ENCODE results near the gene LYRM4.

Gene LYRM4

DNA sequence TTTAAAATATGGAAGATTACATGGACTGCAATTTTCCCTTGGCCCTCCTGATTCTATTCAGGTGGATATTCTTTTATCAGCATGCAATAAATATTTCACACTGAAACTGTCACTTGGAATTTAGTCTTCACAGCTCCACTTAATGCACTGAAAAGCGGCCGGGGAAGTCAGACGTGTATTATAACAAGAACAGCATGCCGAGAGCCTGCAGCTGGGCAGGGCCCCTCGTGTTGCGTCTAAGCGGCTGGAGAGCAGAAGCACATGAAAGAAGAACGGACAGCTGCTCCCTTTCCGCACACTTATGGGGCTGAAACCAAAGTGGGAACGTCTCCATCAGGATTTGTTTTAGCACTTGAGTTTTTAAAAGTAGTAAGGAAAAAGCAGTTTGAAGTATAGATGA, 57.2 kb downstream of the LYRM4 start:
- DNase-seq: no peak

DNA sequence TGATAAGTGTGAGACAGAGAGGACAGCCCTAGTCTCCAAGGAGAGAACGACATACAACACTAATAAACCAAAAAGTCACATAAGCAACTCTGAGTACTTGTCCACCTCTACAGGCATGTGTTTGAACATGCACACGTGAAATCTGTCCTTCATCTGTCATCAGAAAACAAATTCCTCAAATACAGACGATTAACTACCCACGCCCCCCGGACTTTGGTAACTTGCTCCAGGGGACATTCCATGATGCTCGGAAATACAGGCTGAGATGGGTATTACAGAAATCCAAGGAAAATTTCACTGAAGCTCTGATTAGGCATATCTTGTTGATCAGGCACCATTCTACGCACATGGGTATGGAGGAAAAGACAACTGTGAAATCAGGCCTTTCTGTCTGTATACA, 57.8 kb downstream of the LYRM4 start:
- no peak for DNase-seq

DNA sequence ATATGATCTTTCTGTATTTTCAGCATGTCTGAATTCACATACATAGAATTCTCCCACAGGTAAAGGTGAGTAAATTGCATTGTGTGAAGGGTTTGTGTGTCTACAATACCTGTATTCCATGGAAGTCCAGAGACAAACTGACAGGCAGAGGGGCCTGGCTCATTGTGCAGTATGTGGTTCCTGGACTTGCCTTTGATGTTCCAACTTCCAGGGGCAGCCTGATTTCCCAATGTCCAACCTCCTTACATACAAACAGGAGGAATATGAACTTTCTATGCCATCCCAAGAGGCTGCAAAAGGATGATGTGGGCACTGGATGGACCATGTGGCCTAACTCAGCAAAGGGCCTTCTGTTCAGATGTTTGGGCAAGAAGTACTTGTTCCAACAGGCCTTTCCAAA, 58.5 kb downstream of the LYRM4 start:
- DNase-seq: no peak

DNA sequence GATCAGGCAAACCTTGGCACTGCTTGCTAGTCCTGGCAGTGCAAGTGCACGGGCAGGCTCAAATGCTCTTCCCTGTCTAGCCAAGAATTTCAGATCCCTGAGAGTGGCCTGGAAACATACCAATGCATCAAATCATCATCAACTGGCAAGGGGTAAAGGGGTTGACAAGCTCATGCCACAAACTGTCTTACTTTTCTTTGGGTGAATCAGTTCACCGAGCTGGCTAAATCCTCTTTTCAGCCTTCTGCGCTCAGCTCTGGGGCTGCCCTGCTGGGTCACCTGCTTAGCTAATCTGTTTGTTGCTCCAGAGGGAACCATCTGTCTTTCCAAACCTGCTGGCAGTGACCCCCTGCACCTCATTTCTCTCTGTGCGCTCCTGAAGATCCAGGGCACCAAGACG, 59.5 kb downstream of the LYRM4 start:
- DNase-seq: no peak

DNA sequence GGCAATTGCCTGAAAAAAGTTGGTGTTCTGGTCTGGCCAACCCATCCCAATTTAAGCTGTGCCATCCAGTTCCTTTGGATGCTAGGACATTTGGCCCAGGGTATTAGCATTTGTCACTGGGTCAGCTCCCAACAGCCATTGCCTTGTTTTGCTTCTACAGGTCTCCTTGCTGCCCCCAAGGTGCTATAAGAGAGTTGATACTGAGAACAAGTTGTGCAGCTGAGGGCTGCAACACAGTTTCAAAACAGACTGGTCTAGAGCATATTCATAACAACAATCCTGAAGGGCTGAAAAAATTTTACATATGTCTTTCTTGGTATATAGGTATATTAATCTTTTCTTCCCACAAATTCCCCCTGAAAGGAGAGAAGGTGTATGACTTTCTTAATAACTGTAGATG, 61.0 kb downstream of the LYRM4 start:
- DNase-seq: no peak

DNA sequence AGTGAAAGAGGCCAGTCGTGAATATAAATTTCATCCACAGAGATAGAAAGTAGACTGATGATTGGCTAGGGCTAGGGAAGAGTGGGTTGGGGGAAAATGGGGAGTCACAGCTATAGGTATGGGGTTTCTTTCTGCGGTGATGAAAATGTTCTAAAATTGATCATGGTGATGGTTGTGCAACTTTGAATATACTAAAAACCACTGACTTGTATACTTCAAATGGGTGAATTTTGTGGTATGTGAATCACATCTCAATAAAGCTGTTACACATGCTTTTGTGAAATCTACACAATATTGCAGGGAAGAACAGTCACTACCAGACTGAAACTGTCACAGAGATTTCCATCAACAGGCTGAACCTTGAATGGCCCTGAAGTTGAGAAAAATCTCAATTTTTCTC, 61.5 kb downstream of the LYRM4 start:
- DNase-seq: no peak

DNA sequence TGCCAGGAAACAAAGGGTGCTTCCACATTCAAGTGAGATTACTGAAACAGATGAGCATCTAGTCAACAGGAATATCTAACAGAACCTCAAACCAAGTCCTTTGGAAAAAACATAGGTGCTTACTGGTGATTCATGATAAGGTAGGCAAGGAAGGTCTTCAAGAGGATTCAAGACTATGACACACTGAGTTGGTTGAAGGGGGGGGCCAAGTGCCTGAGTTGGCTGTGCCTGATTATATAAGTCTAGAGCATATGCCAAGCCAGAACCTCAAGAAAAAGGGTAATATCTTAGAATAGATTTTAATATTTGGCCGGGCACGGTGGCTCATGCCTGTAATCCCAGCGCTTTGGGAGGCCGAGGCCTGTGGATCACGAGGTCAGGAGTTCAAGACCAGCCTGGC, 63.7 kb downstream of the LYRM4 start:
- DNase-seq: no peak

DNA sequence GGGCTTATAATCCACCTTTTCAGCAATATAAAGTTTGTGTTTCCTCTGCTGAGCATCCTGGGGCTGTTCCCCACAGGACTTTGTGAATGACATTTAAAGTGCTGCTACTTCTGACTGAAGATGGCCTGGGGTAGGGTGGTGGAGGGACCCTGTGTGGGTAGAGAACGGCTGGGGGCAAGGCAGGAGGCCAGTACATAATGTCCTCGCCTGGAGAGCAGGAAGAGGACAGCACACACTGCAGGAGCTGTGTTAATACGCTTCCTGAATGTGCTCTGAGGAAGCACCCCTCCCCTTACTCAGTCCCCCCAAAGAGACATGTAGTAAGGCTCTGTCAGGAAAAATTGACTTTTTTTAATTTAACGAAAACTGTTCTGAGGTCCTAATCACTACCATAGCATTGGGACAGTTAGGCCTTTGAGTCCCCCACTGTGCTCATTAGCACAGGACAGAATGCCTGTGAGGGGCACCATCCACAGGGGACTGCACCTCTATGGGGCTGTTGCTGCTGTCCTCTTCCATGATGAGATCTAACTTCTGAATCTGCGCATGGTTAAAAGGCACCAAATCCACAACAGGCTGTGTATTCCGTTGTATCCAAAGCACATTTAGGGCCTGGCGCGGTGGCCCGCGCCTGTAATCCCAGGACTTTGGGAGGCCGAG, 68.5 kb downstream of the LYRM4 start:
- DNase-seq: no peak

DNA sequence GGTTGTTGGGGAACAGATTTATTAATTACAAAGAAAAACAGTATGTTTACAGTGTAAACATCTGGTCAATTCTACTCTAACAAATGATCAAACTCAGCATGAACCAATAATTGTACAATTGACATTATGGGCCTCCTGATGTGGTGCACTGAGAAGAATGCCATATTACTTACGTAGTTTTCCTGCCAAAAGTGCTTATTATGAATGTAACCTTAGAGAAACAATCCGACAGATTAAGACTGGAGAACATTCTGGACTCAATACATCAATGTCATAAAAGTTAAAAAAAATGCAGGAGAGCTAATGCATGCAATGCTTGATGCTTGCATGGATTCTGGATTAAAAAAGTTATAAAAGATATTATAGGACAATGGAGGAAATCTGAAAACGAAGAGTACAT, 69.0 kb downstream of the LYRM4 start:
- no peak for DNase-seq

DNA sequence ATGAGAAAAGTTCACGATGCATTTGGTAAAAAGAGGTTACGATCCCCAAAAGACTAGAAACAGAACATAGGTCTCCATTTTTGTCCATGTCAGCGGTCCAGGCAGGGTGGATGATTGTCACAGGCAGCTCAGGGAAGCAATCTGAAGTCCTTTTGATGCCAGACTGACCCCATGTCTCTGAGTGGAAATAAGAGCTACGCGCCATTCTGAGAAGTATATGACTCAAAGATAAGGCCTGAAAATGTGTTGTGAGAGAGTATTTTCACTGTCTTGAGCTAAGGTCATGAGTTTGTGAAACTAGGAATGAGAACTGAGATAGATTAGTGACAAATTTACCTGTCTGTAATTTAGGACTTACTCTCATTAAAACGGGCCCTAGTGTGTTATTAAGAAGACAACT, 69.5 kb downstream of the LYRM4 start:
- DNase-seq: no peak

DNA sequence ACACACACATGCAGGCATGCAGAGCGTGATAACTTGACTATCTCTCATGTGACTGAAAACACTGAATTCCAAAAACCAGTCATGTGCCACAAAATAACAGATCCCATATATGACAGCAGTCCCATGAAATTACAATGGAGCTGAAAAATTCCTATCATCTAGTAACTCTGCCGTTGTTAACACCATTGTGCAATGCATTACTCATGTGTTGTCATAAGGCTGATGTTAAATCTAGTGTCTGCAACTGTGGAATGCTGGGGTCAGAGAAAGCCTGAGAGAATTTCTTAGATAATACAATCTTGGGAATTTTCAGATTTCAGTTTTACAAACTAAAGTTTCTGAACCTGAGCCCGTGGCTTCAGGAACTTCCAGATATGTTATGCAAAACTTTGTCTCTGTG, 70.2 kb downstream of the LYRM4 start:
- no peak for DNase-seq

DNA sequence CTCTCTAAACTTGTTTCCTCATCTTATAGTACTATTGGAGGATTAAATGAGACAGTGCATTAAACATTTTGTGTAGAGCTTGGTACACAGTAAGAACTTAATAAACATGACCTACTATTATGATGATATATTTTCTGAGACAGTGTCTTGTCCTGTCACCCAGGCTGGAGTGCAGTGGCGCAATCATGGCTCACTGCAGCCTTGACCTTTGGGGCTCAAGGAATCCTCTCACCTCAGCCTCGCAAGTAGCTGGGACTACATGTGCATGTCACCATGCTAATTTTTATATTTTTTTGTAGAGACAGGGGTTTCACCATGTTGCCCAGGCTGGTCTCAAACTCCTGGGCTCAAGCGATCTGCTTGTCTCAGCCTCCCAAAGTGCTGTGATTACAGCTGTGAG, 72.1 kb downstream of the LYRM4 start:
- no peak for DNase-seq

DNA sequence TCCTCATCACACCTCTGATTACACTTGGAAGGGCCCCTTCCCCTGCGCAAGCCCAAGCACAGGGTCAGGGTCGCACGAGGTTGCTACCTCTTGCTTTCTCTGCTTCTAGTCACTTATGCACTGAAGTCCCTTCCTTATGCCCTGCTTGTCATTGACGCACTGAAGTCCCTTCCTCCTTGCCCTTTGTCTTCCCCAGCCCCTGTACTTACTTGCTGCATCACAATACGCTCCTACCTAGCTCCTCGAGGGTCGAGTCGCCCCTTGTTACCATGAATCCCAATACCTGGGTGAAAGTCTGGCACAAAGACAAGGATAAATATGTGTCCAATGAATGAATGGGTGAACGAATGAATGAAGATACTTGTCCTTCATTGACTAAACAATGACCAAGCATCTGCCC, 75.9 kb downstream of the LYRM4 start:
- no peak for DNase-seq

DNA sequence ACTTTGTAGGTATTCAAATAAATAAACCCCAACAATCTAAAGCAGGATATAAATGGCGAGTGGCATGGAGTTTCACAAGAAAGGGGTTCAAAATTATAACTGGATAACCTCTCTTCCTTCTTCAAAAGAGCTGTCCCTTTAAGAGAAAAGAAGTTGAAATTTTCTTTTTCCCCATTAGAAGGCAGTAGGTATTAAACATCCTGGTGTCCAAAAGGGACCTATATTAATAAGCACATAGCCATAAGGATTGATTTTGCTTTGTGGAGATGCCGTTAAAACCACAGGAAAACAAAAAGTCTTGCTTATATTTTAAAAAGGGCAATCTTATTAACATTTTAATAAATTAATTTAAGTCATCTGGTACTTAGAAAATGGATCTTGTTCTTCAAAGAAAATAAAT, 76.5 kb downstream of the LYRM4 start:
- no peak for DNase-seq

DNA sequence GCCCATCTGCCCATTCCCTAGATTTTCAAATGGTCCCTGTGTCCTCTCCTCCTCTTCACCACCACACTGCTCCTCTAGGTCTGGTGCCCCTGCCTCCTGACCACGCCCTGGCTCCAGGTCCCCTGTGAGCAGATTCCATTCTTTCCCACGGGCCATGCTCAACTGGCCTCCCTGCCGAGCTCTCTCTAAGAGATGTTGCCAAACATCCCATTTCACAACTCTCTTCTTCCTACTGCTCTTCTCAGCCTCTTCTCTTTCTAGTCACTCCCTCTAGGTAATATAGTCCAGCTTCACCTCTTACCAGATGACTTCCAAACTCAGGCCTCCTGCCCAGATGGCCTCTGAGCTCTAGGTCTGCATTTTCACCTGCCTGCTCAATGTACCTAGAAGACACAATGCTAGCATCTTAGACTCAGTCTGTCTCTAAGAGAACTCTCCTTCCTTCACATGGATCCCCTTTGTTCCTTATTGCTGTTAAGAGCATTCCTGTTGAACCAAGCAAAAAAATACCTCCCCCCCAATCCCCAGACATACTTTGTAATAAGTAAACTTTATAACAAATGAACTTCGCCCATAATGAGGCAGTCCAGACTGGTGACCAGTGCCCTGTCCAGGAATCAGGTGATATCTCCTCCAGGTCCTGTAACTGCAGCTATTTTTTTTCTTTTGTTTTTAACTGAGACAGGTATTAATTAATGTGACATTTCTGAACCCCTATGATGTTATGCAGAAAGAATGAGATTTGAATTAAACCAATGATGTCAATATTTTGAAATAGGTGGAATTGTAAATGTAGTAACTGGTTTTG, 79.0 kb downstream of the LYRM4 start:
- DNase-seq: no peak

DNA sequence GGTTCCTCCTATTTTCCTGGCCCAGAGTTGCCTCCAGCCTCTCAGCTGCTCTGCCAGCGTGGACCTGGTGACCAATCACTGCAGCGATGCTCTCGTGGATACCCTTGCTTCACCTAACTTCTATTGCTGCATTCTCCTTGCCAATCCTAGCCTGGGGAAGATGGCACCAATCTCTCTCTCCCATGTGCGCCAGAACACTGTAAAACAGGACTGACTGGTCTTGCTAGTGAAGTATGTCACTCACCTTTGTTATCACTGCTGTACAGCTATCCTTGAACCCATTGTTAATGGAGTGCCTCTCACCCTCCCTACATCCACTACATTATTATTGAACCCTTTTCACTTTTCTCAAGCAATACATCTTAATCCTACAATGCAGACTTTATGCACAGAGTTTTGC, 80.1 kb downstream of the LYRM4 start:
- no peak for DNase-seq

DNA sequence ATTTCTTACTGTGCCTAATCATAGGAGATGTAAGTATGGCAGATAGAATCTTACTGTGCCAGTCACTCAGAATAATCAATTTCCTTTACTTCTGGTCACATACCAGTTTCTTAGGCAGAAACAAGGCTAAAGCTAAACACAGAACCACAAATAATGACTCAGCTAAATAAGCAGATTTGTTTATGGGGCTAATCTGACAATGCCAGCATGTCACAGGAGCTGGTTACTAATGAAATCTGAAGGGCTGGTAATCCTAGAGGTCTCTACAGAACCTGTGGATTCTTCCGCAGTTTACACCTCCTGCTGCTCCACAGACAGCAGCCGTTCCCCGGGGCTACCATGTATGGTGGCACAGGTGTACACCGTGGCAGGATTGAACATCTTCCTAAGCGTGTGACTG, 80.8 kb downstream of the LYRM4 start:
- no peak for DNase-seq

DNA sequence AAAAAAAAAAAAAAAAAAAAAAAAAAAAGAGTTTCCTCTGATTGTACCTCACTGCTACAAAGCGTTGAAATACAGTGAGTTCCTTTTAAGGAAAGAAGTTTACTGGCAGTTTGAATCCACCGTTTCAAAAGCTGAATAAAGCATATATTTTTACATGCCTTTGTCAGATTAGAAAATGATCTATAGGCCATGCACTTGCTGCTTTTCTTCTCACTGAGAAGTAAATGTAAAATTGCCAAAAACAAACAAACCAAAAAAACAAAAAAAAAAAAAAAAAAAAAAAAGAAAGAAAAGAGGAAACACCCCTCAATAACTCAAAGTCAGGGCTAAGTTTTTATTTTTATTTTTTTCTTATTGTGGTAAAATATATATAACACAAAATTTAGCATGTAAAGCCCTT, 81.9 kb downstream of the LYRM4 start:
- no peak for DNase-seq

DNA sequence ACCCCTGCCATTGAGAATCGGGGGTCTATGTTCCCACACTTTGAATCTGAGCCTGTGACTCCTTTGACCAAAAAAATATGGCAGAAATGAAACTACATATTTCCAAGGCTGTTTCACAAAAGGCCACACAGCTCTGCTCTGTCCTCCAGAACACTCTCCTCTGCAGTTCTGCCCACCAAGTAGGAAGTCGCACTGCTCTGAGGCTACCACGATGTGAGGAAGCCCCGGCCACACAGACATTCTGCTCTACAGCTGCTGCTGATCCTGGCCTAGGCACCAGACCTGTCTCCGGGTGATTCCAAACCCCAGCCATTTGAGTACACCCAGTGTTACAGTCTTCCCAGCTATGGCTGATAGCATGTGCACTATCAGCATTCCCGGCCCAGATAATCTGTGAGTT, 85.1 kb downstream of the LYRM4 start:
- DNase-seq: peak; percentile 10

DNA sequence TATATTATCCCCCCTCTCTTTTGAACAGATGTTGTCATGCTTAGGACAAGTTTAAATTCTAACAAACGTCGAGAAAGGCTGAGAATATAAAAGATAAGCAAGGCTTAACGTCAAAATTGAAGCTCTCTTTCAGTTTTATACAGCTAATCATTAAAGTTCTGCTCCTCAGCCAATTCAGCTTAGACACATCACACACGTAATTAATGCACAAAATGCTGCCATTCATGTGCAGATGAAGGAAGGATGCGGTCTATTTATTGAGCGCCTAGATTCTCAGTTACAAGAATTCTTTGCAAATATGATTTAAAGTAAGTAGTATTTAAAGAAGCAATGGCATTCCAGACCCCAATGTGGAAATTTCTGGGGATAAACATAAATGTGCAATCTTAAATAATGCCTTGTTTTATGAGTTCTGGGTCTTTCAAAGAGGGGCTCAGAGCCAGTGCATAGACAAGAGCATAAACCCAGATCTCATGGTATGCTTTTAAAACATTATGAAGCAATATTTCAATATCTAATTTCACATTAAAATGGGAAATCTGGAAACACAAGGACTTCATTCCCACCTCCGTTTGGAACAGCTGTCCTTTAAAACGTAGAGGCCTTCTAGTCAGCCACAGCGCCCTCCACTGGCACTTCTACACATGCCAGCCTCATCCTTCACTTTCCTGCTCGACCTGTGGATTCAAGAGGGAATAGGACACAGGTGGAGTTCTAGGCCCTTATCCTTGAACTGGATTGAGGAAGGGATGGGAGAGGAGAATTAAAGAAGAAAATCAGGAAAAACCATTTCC, 85.8 kb downstream of the LYRM4 start:
- DNase-seq: peak; percentile 4

DNA sequence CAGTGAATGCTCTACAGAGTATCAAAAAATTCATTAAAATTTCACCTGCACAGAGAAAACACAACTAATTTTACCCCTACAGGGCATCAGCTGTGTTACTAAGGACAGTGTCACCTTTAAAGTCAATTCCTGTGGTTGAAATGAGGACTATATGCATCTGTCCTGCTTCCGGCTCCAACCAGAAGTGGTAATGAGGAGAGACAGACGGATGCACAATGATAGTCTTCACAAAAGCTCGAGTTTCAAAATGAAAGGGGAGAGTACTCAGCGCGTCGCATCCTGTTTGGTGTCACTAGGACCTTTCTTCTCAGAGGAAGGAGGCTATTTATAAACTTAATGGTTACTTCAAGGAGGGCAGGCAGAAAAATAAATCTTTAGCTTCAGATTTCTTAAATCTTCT, 86.5 kb downstream of the LYRM4 start:
- peak; percentile 63 for DNase-seq

DNA sequence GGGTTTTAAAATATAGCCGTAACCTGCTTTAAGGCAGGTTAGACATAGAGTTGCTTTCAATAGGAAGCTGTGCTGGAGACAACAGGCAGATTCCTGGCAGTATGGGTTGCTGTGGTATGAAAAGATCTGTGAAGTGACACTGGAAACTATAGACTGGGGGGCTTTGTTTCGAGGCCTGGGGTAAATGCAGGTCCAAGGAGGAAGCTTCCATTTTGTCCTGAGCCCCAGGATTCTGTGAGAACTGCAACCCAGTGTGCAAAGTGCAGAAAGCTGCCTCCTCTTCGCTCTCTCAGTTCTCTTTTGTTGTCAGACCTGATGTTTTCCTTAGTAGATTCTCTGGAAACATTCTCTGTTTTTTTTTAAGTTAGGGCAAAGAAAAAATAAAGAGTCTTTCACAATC, 86.9 kb downstream of the LYRM4 start:
- no peak for DNase-seq

DNA sequence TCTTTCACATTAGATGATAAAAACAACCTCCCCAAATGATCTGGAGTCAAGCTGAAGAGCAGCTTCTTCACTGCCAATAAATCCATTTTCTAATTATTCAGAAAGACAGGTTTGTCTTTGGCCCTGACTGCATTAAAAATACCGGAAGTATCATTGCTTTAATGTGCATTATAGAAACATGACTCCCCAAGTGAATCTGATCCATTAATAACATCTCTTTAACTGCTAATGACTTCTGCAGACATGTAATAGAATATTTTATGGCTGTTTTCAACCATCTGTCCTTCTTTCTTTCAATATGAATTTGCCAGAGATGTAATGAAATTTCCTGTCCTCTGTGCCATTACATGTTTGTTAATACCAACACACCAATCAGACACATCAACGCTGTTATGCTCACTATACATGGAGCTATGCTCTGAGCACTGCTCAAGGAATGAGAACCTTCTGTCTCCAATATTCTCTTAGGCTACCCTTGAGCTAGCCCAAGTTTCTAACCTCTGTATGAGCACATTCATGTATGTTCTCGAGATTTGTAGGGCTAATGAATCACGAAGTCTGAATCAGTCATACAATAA, 87.8 kb downstream of the LYRM4 start:
- DNase-seq: no peak
